ENCODE results near the gene CBLIF. TPM values are rescaled to one million over a fixed set of nuclear protein-coding genes. Genes with fewer than 3 reads are reported as not detected.
"Not testable (repeated sequence)": the region's sequence is repeated elsewhere in the genome, so short reads cannot be mapped to it uniquely, and the experiment has no call there.

CBLIF gene
- 1 to 10 TPM in 1 of 2 donors, not detected in 1; 1.8 TPM for total RNA-seq

- no peak within 1 kb of the TSS for H3K27ac ChIP-seq
- no peak within 1 kb of the TSS for H3K4me3 ChIP-seq
- no peak for DNase-seq (ENCODE audit: low spot score)
- no peaks in the 10 kb centered on the region for H3K4me1 ChIP-seq (ENCODE audit: control insufficient read depth in 1 of 2, low read depth in 2 of 2)
- H3K36me3 ChIP-seq: no peaks in the 10 kb centered on the region
- H3K27me3 ChIP-seq (replicated peaks; ENCODE audit: insufficient read depth): no peaks in the 10 kb centered on the region
- no peak for ATAC-seq (ENCODE audit: insufficient number of reproducible peaks, low FRiP score, low read depth)
- TF ChIP-seq, protein P1, sequence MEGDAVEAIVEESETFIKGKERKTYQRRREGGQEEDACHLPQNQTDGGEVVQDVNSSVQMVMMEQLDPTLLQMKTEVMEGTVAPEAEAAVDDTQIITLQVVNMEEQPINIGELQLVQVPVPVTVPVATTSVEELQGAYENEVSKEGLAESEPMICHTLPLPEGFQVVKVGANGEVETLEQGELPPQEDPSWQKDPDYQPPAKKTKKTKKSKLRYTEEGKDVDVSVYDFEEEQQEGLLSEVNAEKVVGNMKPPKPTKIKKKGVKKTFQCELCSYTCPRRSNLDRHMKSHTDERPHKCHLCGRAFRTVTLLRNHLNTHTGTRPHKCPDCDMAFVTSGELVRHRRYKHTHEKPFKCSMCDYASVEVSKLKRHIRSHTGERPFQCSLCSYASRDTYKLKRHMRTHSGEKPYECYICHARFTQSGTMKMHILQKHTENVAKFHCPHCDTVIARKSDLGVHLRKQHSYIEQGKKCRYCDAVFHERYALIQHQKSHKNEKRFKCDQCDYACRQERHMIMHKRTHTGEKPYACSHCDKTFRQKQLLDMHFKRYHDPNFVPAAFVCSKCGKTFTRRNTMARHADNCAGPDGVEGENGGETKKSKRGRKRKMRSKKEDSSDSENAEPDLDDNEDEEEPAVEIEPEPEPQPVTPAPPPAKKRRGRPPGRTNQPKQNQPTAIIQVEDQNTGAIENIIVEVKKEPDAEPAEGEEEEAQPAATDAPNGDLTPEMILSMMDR (IDR thresholded peaks at IDR 0.05): no peak
- no peaks in the 10 kb centered on the region for H3K9me3 ChIP-seq
Measured at GRCh38 chr11:59845399-59845798, at the start of gene CBLIF. TSS of gene CBLIF (minus strand) at chr11:59845499. CDS start at chr11:59845453, 46 bp downstream.

DNA sequence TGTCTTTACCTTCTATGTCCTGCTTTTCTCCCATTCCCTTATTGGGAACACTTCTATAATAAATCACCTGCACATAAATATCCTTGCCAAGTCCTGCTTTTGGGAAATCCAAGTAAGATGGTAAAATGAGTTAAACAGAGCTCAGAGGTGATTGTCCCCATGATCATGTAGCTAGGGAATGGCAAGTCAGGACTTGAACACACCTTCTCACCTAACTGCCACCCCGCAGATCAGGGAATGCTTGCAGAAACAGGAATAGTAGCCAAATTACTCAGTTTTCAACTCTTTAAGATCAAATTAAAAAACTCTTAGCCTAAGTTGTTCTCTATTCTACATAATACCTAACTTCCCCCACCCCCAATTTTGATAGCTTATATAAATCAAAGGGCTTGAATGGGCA, 49.3 kb upstream of the CBLIF start:
- Histone ChIP-seq H3K4me3 (no peak overlapping the region), H3K27ac (no peak overlapping the region), H3K27me3 (replicated peaks; ENCODE audit: insufficient read depth) (no peaks in the 10 kb centered on the region), H3K9me3 (peaks cover 5% of the 10 kb centered on the region), H3K36me3 (no peaks in the 10 kb centered on the region), H3K4me1 (ENCODE audit: control insufficient read depth in 1 of 2, low read depth in 2 of 2) (no peaks in the 10 kb centered on the region)
- no peak for ATAC-seq (ENCODE audit: insufficient number of reproducible peaks, low FRiP score, low read depth)
- TF ChIP-seq, protein P1 (IDR thresholded peaks at IDR 0.05): no peak
- DNase-seq (ENCODE audit: low spot score): no peak

- H3K4me3 ChIP-seq: no peak overlapping the region
- no peaks in the 10 kb centered on the region for H3K27me3 ChIP-seq (replicated peaks; ENCODE audit: insufficient read depth)
- TF ChIP-seq, protein P1 (IDR thresholded peaks at IDR 0.05): no peak
- no peaks in the 10 kb centered on the region for H3K4me1 ChIP-seq (ENCODE audit: control insufficient read depth in 1 of 2, low read depth in 2 of 2)
- no peaks in the 10 kb centered on the region for H3K36me3 ChIP-seq
- ATAC-seq (ENCODE audit: insufficient number of reproducible peaks, low FRiP score, low read depth) (no peak), DNase-seq (ENCODE audit: low spot score) (no peak)
- no peak overlapping the region for H3K27ac ChIP-seq
- H3K9me3 ChIP-seq: peaks cover 15% of the 10 kb centered on the region
Measured at GRCh38 chr11:59891781-59892181, 46.5 kb upstream of the CBLIF start.

- not testable (repeated sequence) for H3K27ac ChIP-seq; H3K4me3 ChIP-seq; H3K36me3 ChIP-seq; ATAC-seq (ENCODE audit: insufficient number of reproducible peaks, low FRiP score, low read depth); H3K4me1 ChIP-seq (ENCODE audit: control insufficient read depth in 1 of 2, low read depth in 2 of 2); H3K27me3 ChIP-seq (replicated peaks; ENCODE audit: insufficient read depth); DNase-seq (ENCODE audit: low spot score)
- peaks cover 15% of the 10 kb centered on the region for H3K9me3 ChIP-seq
Measured at GRCh38 chr11:59887156-59887555, 41.9 kb upstream of the CBLIF start.

- Histone ChIP-seq H3K27me3 (replicated peaks; ENCODE audit: insufficient read depth) (no peaks in the 10 kb centered on the region), H3K27ac (no peak overlapping the region), H3K9me3 (no peaks in the 10 kb centered on the region), H3K36me3 (no peaks in the 10 kb centered on the region), H3K4me1 (ENCODE audit: control insufficient read depth in 1 of 2, low read depth in 2 of 2) (no peaks in the 10 kb centered on the region), H3K4me3 (no peak overlapping the region)
- no peak for DNase-seq (ENCODE audit: low spot score)
- no peak for ATAC-seq (ENCODE audit: insufficient number of reproducible peaks, low FRiP score, low read depth)
- TF ChIP-seq, protein P1 (IDR thresholded peaks at IDR 0.05): no peak
Measured at GRCh38 chr11:59883597-59883996, 38.3 kb upstream of the CBLIF start.

GRCh38 chr11:59879567-59879966, 34.3 kb upstream of the CBLIF start:
- DNase-seq (ENCODE audit: low spot score) (no peak), ATAC-seq (ENCODE audit: insufficient number of reproducible peaks, low FRiP score, low read depth) (no peak)
- Histone ChIP-seq H3K4me3 (no peak overlapping the region), H3K9me3 (no peaks in the 10 kb centered on the region), H3K36me3 (no peaks in the 10 kb centered on the region), H3K4me1 (ENCODE audit: control insufficient read depth in 1 of 2, low read depth in 2 of 2) (no peaks in the 10 kb centered on the region), H3K27ac (no peak overlapping the region), H3K27me3 (replicated peaks; ENCODE audit: insufficient read depth) (no peaks in the 10 kb centered on the region)
- TF ChIP-seq, protein P1 (IDR thresholded peaks at IDR 0.05): no peak
